WTC11 (cell line): Measurements from ENCODE around the gene LAMC1.

ENCODE experiments used
- FOXK1 ChIP-seq: sonication (generic); formaldehyde crosslinking; IDR thresholded peaks from 2 replicates; pipeline ENCODE4 v1.8.0; 2022; ENCODE audit warnings: mild to moderate bottlenecking, moderate library complexity, missing genetic modification reagents
- NFYB ChIP-seq: sonication (generic); formaldehyde crosslinking; conservative IDR thresholded peaks from 2 replicates; pipeline ENCODE4 v1.8.0; 2022; ENCODE audit warnings: low read depth, missing genetic modification reagents
- USF2 ChIP-seq: sonication (generic); formaldehyde crosslinking; IDR thresholded peaks from 2 replicates; pipeline ENCODE4 v1.8.1; 2023; ENCODE audit warnings: mild to moderate bottlenecking, missing genetic modification reagents, moderate library complexity

- TF ChIP-seq FOXK1 (CRISPR knock-in tag) (no peak), NFYB (no peak), USF2 (no peak)
Measured at GRCh38 chr1:183096351-183096750, 73.1 kb downstream of the LAMC1 start.
